PC-3 (cell line): ENCODE data around the gene POLR2M. TPM values are rescaled to one million over a fixed set of nuclear protein-coding genes. Genes with fewer than 3 reads are reported as not detected.

Experiments used
- ATAC-seq: fragments of 200-7000 bp; cut with Tn5 transposase; 2 replicates; pipeline ENCODE4 v1.9.1; 2020; ENCODE audit warnings: mild to moderate bottlenecking, moderate library complexity
- BruUV-seq: library from RNA; stranded (reverse); fragments of 400-500 nt; replicated peaks from 2 replicates; lab custom pipeline; 2021; lab: Mats Ljungman, UMichigan
- CTCF ChIA-PET: fragments of 300-600 bp; sonication (Branson Sonifier 250); formaldehyde crosslinking; loops from one replicate; lab custom pipeline; 2022; ENCODE audit warnings: antibody characterized with exemption; lab: Charles Lee
- POLR2A ChIA-PET: fragments of 300-600 bp; sonication (Branson Sonifier 250); formaldehyde crosslinking; loops from one replicate; lab custom pipeline; 2022; ENCODE audit warnings: antibody characterized with exemption; ENCODE audit not compliant: unreplicated experiment; lab: Charles Lee
- DNase-seq: peaks from one replicate; pipeline ENCODE4 v3.0.0-alpha.2; 2015
- H2AFZ ChIP-seq: fragments of 300-600 bp; sonication (generic); 2 replicates; pipeline ENCODE4 v1.6.0; 2016; ENCODE audit warnings: antibody characterized with exemption, low read length
- H3F3A ChIP-seq: fragments of 300-600 bp; sonication (generic); one replicate; pipeline ENCODE4 v1.6.0; 2017; ENCODE audit warnings: antibody characterized with exemption, low read length, control low read depth, mild to moderate bottlenecking; ENCODE audit not compliant: unreplicated experiment
- H3K27ac ChIP-seq: fragments of 300-600 bp; sonication (generic); 2 replicates; pipeline ENCODE4 v1.5.1; 2016; ENCODE audit warnings: mild to moderate bottlenecking, low read length
- H3K27me3 ChIP-seq: fragments of 300-600 bp; sonication (generic); 2 replicates; pipeline ENCODE4 v1.6.1; 2016; ENCODE audit warnings: low read length, mixed read lengths
- H3K36me3 ChIP-seq: fragments of 300-600 bp; sonication (generic); 2 replicates; pipeline ENCODE4 v1.6.1; 2016; ENCODE audit warnings: low read depth, mixed run types, low read length, mixed read lengths
- H3K4me1 ChIP-seq: fragments of 300-600 bp; sonication (generic); 2 replicates; pipeline ENCODE4 v1.5.1; 2016; ENCODE audit warnings: low read length; ENCODE audit not compliant: insufficient read depth
- H3K4me2 ChIP-seq: fragments of 300-600 bp; sonication (generic); 2 replicates; pipeline ENCODE4 v1.6.0; 2016; ENCODE audit warnings: low read length
- H3K4me3 ChIP-seq: fragments of 300-600 bp; sonication (generic); 2 replicates; pipeline ENCODE4 v1.5.1; 2016; ENCODE audit warnings: mild to moderate bottlenecking, low read length, mixed read lengths
- H3K79me2 ChIP-seq: fragments of 300-600 bp; sonication (generic); 2 replicates; pipeline ENCODE4 v1.6.1; 2017; ENCODE audit warnings: low read length, mixed read lengths
- H3K9ac ChIP-seq: fragments of 300-600 bp; sonication (generic); 2 replicates; pipeline ENCODE4 v1.6.0; 2016; ENCODE audit warnings: mild to moderate bottlenecking, low read length
- H3K9me2 ChIP-seq: fragments of 300-600 bp; sonication (generic); replicated peaks from 2 replicates; pipeline ENCODE4 v1.6.1; 2016; ENCODE audit warnings: mixed run types, low read length, mixed read lengths
- H3K9me3 ChIP-seq: fragments of 300-600 bp; sonication (generic); 2 replicates; pipeline ENCODE4 v1.6.1; 2016; ENCODE audit warnings: low read length, mixed read lengths
- H4K20me1 ChIP-seq: fragments of 300-600 bp; sonication (generic); 2 replicates; pipeline ENCODE4 v1.6.1; 2016; ENCODE audit warnings: low read length, mixed read lengths
- CTCF ChIP-seq: fragments of 300-600 bp; sonication (generic); conservative IDR thresholded peaks from 2 replicates; pipeline ENCODE4 v1.5.1; 2017; ENCODE audit warnings: antibody characterized with exemption, low read depth, mild to moderate bottlenecking, low read length
- EZH2 ChIP-seq: fragments of 300-600 bp; sonication (generic); IDR thresholded peaks from one replicate; pipeline ENCODE4 v1.6.1; 2017; ENCODE audit warnings: antibody characterized with exemption, mild to moderate bottlenecking, low read length; ENCODE audit not compliant: unreplicated experiment
- EZH2phosphoT487 ChIP-seq: fragments of 300-600 bp; sonication (generic); IDR thresholded peaks from 2 replicates; pipeline ENCODE4 v1.6.1; 2018; ENCODE audit warnings: mild to moderate bottlenecking, antibody characterized with exemption, low read length, borderline replicate concordance
- intact Hi-C: fragments of 100-400 bp; cut with micrococcal nuclease; formaldehyde crosslinking; loops from 2 replicates; pipeline ENCODE4 v1.9.0; 2023
- total RNA-seq: library from RNA; depleted of rRNA; stranded (reverse); fragments of >200 nt; gene quantifications from 2 replicates; pipeline ENCODE4 v1.2.3, GENCODE V29; 2014

The POLR2M gene
- total RNA-seq, 1 experiment from 2014 or later: 487 TPM

DNA sequence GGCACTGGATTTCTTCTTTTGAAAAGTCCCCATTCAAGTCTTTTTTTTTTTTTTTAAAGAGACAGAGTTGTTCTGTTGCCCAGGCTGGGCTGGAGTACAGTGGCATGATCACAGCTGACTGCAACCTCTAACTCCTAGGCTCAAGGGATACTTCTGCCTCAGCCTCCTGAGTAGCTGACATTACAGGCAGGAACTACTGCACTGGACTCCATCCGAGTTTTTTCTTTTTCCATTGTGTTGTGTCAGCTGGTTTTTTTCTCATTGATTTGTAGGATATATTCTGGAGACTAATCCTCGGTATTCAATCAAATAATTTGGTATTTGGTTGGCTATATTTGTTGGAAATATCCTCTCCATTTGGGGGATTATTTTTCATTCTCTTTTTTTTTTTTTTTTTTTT, 11.8 kb downstream of the POLR2M start:
- Histone ChIP-seq H3K4me2 (no peak overlapping the region), H3K27ac (no peak overlapping the region), H3K9me2 (no peaks in the 10 kb centered on the region), H3K9me3 (no peaks in the 10 kb centered on the region), H3K4me3 (no peak overlapping the region), H3K36me3 (peaks cover 3% of the 10 kb centered on the region), H4K20me1 (no peaks in the 10 kb centered on the region), H3K4me1 (no peaks in the 10 kb centered on the region), H3K9ac (no peak overlapping the region), H2AFZ (no peak overlapping the region), H3K27me3 (no peaks in the 10 kb centered on the region), H3K79me2 (no peaks in the 10 kb centered on the region), H3F3A (no peaks in the 10 kb centered on the region)
- no peak for ATAC-seq
- intact Hi-C loops: no loop called here
- DNase-seq: no peak
- ChIA-PET POLR2A (interaction anchor here (0.6 kb wide), 1 partner anchor 1971 kb away, joined by 5 read pairs; the partner anchor contains the start of gene BNIP2), CTCF (no interaction called here)
- TF ChIP-seq EZH2 (no peak), CTCF (no peak), EZH2phosphoT487 (no peak)
- no TSS peak for BruUV-seq

- H3K9ac ChIP-seq: no peak overlapping the region
Observed at GRCh38 chr15:57720867-57721266, 14.4 kb downstream of the POLR2M start.

More at GRCh38 chr15:57720867-57721266, 14.4 kb downstream of the POLR2M start:
- Histone ChIP-seq H2AFZ (no peak overlapping the region), H3K9me3 (no peaks in the 10 kb centered on the region), H4K20me1 (no peaks in the 10 kb centered on the region), H3K27me3 (no peaks in the 10 kb centered on the region), H3K27ac (no peak overlapping the region), H3K9me2 (no peaks in the 10 kb centered on the region), H3K36me3 (no peaks in the 10 kb centered on the region), H3K79me2 (no peaks in the 10 kb centered on the region), H3K4me2 (no peak overlapping the region), H3F3A (no peaks in the 10 kb centered on the region), H3K4me3 (no peak overlapping the region), H3K4me1 (no peaks in the 10 kb centered on the region)
- TF ChIP-seq CTCF: no peak
- no peak for TF ChIP-seq EZH2phosphoT487
- TF ChIP-seq EZH2: no peak
- no peak for ATAC-seq
- BruUV-seq: no TSS peak
- POLR2A ChIA-PET: no interaction called here
- intact Hi-C loops: no loop called here
- DNase-seq: no peak
- CTCF ChIA-PET: no interaction called here
